ENCODE data around the gene ANO1. TPM values are rescaled to one million over a fixed set of nuclear protein-coding genes. Genes with fewer than 3 reads are reported as not detected.

ANO1 gene
- total and polyA plus RNA-seq, 2 donors = 0.38 to 1.5 TPM

GRCh38 chr11:70075836-70076235 lies 2.3 kb upstream of the ANO1 start:
- no peak for DNase-seq (ENCODE audit: low read depth in 6 of 9, low spot score in 9 of 9)
- Histone ChIP-seq H3K4me1 (ENCODE audit: control insufficient read depth in 2 of 2, insufficient read depth in 2 of 2, low read length in 2 of 2) (no peaks in the 10 kb centered on the region), H3K4me3 (ENCODE audit: low read length in 2 of 2) (no peak overlapping the region), H3K9me3 (ENCODE audit: control insufficient read depth in 2 of 2, insufficient read depth in 1 of 2, low read length in 1 of 2) (no peaks in the 10 kb centered on the region), H3K27me3 (ENCODE audit: control insufficient read depth in 2 of 2, insufficient read depth in 1 of 2, low read length in 1 of 2) (peaks cover 65 to 84% of the 10 kb centered on the region in 2 donors), H3K36me3 (ENCODE audit: control insufficient read depth in 2 of 2, insufficient read depth in 2 of 2, low read length in 1 of 2) (no peaks in the 10 kb centered on the region), H3K27ac (ENCODE audit: low read depth in 1 of 2, low read length in 1 of 2) (no peak overlapping the region)
- 92% methylated on average over 8 of the region's 8 CpGs for WGBS

- no peaks in the 10 kb centered on the region for H3K36me3 ChIP-seq (ENCODE audit: control insufficient read depth in 2 of 2, insufficient read depth in 2 of 2, low read length in 1 of 2)
Observed at GRCh38 chr11:70076461-70076931, 1.6 kb upstream of the ANO1 start.

GRCh38 chr11:70077411-70078094 lies 564 bp upstream of the ANO1 start:
- Histone ChIP-seq H3K36me3 (ENCODE audit: control insufficient read depth in 2 of 2, insufficient read depth in 2 of 2, low read length in 1 of 2) (no peaks in the 10 kb centered on the region), H3K4me1 (ENCODE audit: control insufficient read depth in 2 of 2, insufficient read depth in 2 of 2, low read length in 2 of 2) (no peaks in the 10 kb centered on the region), H3K4me3 (ENCODE audit: low read length in 2 of 2) (no peak overlapping the region), H3K27me3 (ENCODE audit: control insufficient read depth in 2 of 2, insufficient read depth in 1 of 2, low read length in 1 of 2) (peaks cover 52 to 75% of the 10 kb centered on the region in 2 donors), H3K27ac (ENCODE audit: low read depth in 1 of 2, low read length in 1 of 2) (no peak overlapping the region), H3K9me3 (ENCODE audit: control insufficient read depth in 2 of 2, insufficient read depth in 1 of 2, low read length in 1 of 2) (no peaks in the 10 kb centered on the region)
- DNase-seq (ENCODE audit: low read depth in 6 of 9, low spot score in 9 of 9) = no peak
- WGBS = 24% methylated on average over 26 of the region's 26 CpGs

More at GRCh38 chr11:70076461-70076931, 1.6 kb upstream of the ANO1 start:
- Histone ChIP-seq H3K9me3 (ENCODE audit: control insufficient read depth in 2 of 2, insufficient read depth in 1 of 2, low read length in 1 of 2) (no peaks in the 10 kb centered on the region), H3K4me3 (ENCODE audit: low read length in 2 of 2) (no peak overlapping the region), H3K27ac (ENCODE audit: low read depth in 1 of 2, low read length in 1 of 2) (no peak overlapping the region), H3K27me3 (ENCODE audit: control insufficient read depth in 2 of 2, insufficient read depth in 1 of 2, low read length in 1 of 2) (peaks cover 61 to 85% of the 10 kb centered on the region in 2 donors), H3K4me1 (ENCODE audit: control insufficient read depth in 2 of 2, insufficient read depth in 2 of 2, low read length in 2 of 2) (no peaks in the 10 kb centered on the region)
- 85% methylated on average over 6 of the region's 6 CpGs for WGBS
- DNase-seq (ENCODE audit: low read depth in 6 of 9, low spot score in 9 of 9) = no peak

- 19% methylated on average over 50 of the region's 50 CpGs for WGBS
- H3K4me1 ChIP-seq (ENCODE audit: control insufficient read depth in 2 of 2, insufficient read depth in 2 of 2, low read length in 2 of 2) = no peaks in the 10 kb centered on the region
- H3K9me3 ChIP-seq (ENCODE audit: control insufficient read depth in 2 of 2, insufficient read depth in 1 of 2, low read length in 1 of 2) = no peaks in the 10 kb centered on the region
- no peaks in the 10 kb centered on the region for H3K36me3 ChIP-seq (ENCODE audit: control insufficient read depth in 2 of 2, insufficient read depth in 2 of 2, low read length in 1 of 2)
- no peak for DNase-seq (ENCODE audit: low read depth in 6 of 9, low spot score in 9 of 9)
- no peak overlapping the region for H3K4me3 ChIP-seq (ENCODE audit: low read length in 2 of 2)
- H3K27me3 ChIP-seq (ENCODE audit: control insufficient read depth in 2 of 2, insufficient read depth in 1 of 2, low read length in 1 of 2) = peaks cover 46 to 60% of the 10 kb centered on the region in 2 donors
- no peak overlapping the region for H3K27ac ChIP-seq (ENCODE audit: low read depth in 1 of 2, low read length in 1 of 2)
Observed at GRCh38 chr11:70078781-70079616, 882 bp downstream of the ANO1 start.

- H3K4me3 ChIP-seq (ENCODE audit: low read length in 2 of 2) = no peak overlapping the region
- DNase-seq (ENCODE audit: low read depth in 6 of 9, low spot score in 9 of 9) = no peak
- H3K27ac ChIP-seq (ENCODE audit: low read depth in 1 of 2, low read length in 1 of 2) = no peak overlapping the region
- H3K4me1 ChIP-seq (ENCODE audit: control insufficient read depth in 2 of 2, insufficient read depth in 2 of 2, low read length in 2 of 2) = no peaks in the 10 kb centered on the region
- no peaks in the 10 kb centered on the region for H3K36me3 ChIP-seq (ENCODE audit: control insufficient read depth in 2 of 2, insufficient read depth in 2 of 2, low read length in 1 of 2)
- 89% methylated on average over 5 of the region's 5 CpGs for WGBS
- peaks cover 43 to 53% of the 10 kb centered on the region in 2 donors for H3K27me3 ChIP-seq (ENCODE audit: control insufficient read depth in 2 of 2, insufficient read depth in 1 of 2, low read length in 1 of 2)
- H3K9me3 ChIP-seq (ENCODE audit: control insufficient read depth in 2 of 2, insufficient read depth in 1 of 2, low read length in 1 of 2) = no peaks in the 10 kb centered on the region
Observed at GRCh38 chr11:70079691-70080090, 1.6 kb downstream of the ANO1 start.

- Histone ChIP-seq H3K36me3 (ENCODE audit: control insufficient read depth in 2 of 2, insufficient read depth in 2 of 2, low read length in 1 of 2) (no peaks in the 10 kb centered on the region), H3K4me1 (ENCODE audit: control insufficient read depth in 2 of 2, insufficient read depth in 2 of 2, low read length in 2 of 2) (no peaks in the 10 kb centered on the region), H3K27ac (ENCODE audit: low read depth in 1 of 2, low read length in 1 of 2) (no peak overlapping the region), H3K9me3 (ENCODE audit: control insufficient read depth in 2 of 2, insufficient read depth in 1 of 2, low read length in 1 of 2) (no peaks in the 10 kb centered on the region), H3K27me3 (ENCODE audit: control insufficient read depth in 2 of 2, insufficient read depth in 1 of 2, low read length in 1 of 2) (peaks cover 39 to 45% of the 10 kb centered on the region in 2 donors), H3K4me3 (ENCODE audit: low read length in 2 of 2) (no peak overlapping the region)
- WGBS = 86% methylated on average over 10 of the region's 10 CpGs
- no peak for DNase-seq (ENCODE audit: low read depth in 6 of 9, low spot score in 9 of 9)
Observed at GRCh38 chr11:70080763-70081162, 2.6 kb downstream of the ANO1 start.

- WGBS = 81% methylated on average over 4 of the region's 4 CpGs
- Histone ChIP-seq H3K4me1 (ENCODE audit: control insufficient read depth in 2 of 2, insufficient read depth in 2 of 2, low read length in 2 of 2) (no peaks in the 10 kb centered on the region), H3K27ac (ENCODE audit: low read depth in 1 of 2, low read length in 1 of 2) (no peak overlapping the region), H3K36me3 (ENCODE audit: control insufficient read depth in 2 of 2, insufficient read depth in 2 of 2, low read length in 1 of 2) (no peaks in the 10 kb centered on the region), H3K9me3 (ENCODE audit: control insufficient read depth in 2 of 2, insufficient read depth in 1 of 2, low read length in 1 of 2) (no peaks in the 10 kb centered on the region), H3K4me3 (ENCODE audit: low read length in 2 of 2) (no peak overlapping the region), H3K27me3 (ENCODE audit: control insufficient read depth in 2 of 2, insufficient read depth in 1 of 2, low read length in 1 of 2) (peaks cover 22 to 29% of the 10 kb centered on the region in 2 donors)
- DNase-seq (ENCODE audit: low read depth in 6 of 9, low spot score in 9 of 9) = no peak
Observed at GRCh38 chr11:70082829-70083228, 4.7 kb downstream of the ANO1 start.

- DNase-seq (ENCODE audit: low read depth in 6 of 9, low spot score in 9 of 9) = no peak
- WGBS = 92% methylated on average over 15 of the region's 15 CpGs
- Histone ChIP-seq H3K36me3 (ENCODE audit: control insufficient read depth in 2 of 2, insufficient read depth in 2 of 2, low read length in 1 of 2) (no peaks in the 10 kb centered on the region), H3K27ac (ENCODE audit: low read depth in 1 of 2, low read length in 1 of 2) (no peak overlapping the region), H3K4me1 (ENCODE audit: control insufficient read depth in 2 of 2, insufficient read depth in 2 of 2, low read length in 2 of 2) (no peaks in the 10 kb centered on the region), H3K4me3 (ENCODE audit: low read length in 2 of 2) (no peak overlapping the region), H3K9me3 (ENCODE audit: control insufficient read depth in 2 of 2, insufficient read depth in 1 of 2, low read length in 1 of 2) (no peaks in the 10 kb centered on the region), H3K27me3 (ENCODE audit: control insufficient read depth in 2 of 2, insufficient read depth in 1 of 2, low read length in 1 of 2) (peaks cover 7 to 23% of the 10 kb centered on the region in 2 donors)
Observed at GRCh38 chr11:70084046-70084984, 6.2 kb downstream of the ANO1 start.
